Measurements from ENCODE around the gene KRT37. TPM values are rescaled to one million over a fixed set of nuclear protein-coding genes. Genes with fewer than 3 reads are reported as not detected.

KRT37 gene
- total and polyA plus RNA-seq, 2 of the 13 experiments (the other 11 are each of a cell fraction or from before 2014, with no cell fraction given): 0.69 TPM; not detected in 1

GRCh38 chr17:41439375-41439774 lies 15.0 kb upstream of the KRT37 start (continued):
- TF ChIP-seq FOSL2 (CRISPR knock-in tag; IDR thresholded peaks at IDR 0.05) (0 out of 2 replicates have a peak, but pooled peaks have one; percentile 30), ATM (IDR thresholded peaks at IDR 0.05; ENCODE audit: borderline replicate concordance) (no peak), HNF4A (CRISPR knock-in tag; IDR thresholded peaks at IDR 0.05) (peak; percentile 77), ZBTB37 (CRISPR knock-in tag; IDR thresholded peaks at IDR 0.05) (no peak), MTF2 (CRISPR knock-in tag; IDR thresholded peaks at IDR 0.05; ENCODE audit: borderline replicate concordance) (no peak), NCOA1 (CRISPR knock-in tag; IDR thresholded peaks at IDR 0.05) (no peak), ATF4 (CRISPR knock-in tag; IDR thresholded peaks at IDR 0.05) (peak in 1 of 2 experiments; percentile 69; a peak in 1 of 4 replicates), RCOR2 (CRISPR knock-in tag; IDR thresholded peaks at IDR 0.05) (no peak), PAXIP1 (CRISPR knock-in tag; conservative IDR thresholded peaks at IDR 0.05) (no peak), ARNTL (CRISPR knock-in tag; IDR thresholded peaks at IDR 0.05) (no peak)

All from HepG2 (cell line).